Activated effector memory CD4-positive, alpha-beta T cell treated with anti-CD3 and anti-CD28 coated beads, Interleukin-2, amount 50 U/mL, for 16 hours (primary cell): ENCODE results near the gene GRIN3A.
"Not testable (repeated sequence)": the region's sequence is repeated elsewhere in the genome, so short reads cannot be mapped to it uniquely, and the experiment has no call there.

Source experiments
- DNase-seq: peaks from one replicate; pipeline ENCODE4 v3.0.0-alpha.2; 2020

Gene GRIN3A

GRCh38 chr9:101574731-101575333 lies 163.6 kb downstream of the GRIN3A start:
- no peak for DNase-seq

- DNase-seq: no peak
Measured at GRCh38 chr9:101572316-101572715, 166.1 kb downstream of the GRIN3A start.

- DNase-seq: no peak
Measured at GRCh38 chr9:101571114-101571513, 167.3 kb downstream of the GRIN3A start.

GRCh38 chr9:101569741-101570501 lies 168.5 kb downstream of the GRIN3A start:
- no peak for DNase-seq

- no peak for DNase-seq
Measured at GRCh38 chr9:101567725-101568350, 170.6 kb downstream of the GRIN3A start.

GRCh38 chr9:101566904-101567724 lies 171.3 kb downstream of the GRIN3A start:
- DNase-seq: no peak

- DNase-seq: no peak
Measured at GRCh38 chr9:101564252-101564651, 174.2 kb downstream of the GRIN3A start.

GRCh38 chr9:101562966-101563365 lies 175.5 kb downstream of the GRIN3A start:
- no peak for DNase-seq

- no peak for DNase-seq
Measured at GRCh38 chr9:101561740-101562139, 176.7 kb downstream of the GRIN3A start.

- not testable (repeated sequence) for DNase-seq
Measured at GRCh38 chr9:101549472-101550098, 188.9 kb downstream of the GRIN3A start.

- DNase-seq: no peak
Measured at GRCh38 chr9:101543098-101543735, 195.2 kb downstream of the GRIN3A start.

- DNase-seq: no peak
Measured at GRCh38 chr9:101540069-101540468, 198.4 kb downstream of the GRIN3A start.

GRCh38 chr9:101536938-101537337 lies 201.5 kb downstream of the GRIN3A start:
- DNase-seq: no peak

GRCh38 chr9:101536351-101536750 lies 202.1 kb downstream of the GRIN3A start:
- no peak for DNase-seq

GRCh38 chr9:101533334-101534204 lies 204.9 kb downstream of the GRIN3A start, which contains the start of gene RNF20:
Gene RNF20, plus strand, starts transcription at chr9:101533853. Its CDS starts 1,571 bp downstream, at chr9:101535424.
- DNase-seq: peak; percentile 100

- DNase-seq: peak; percentile 88
Measured at GRCh38 chr9:101530076-101530711, 208.3 kb downstream of the GRIN3A start.

GRCh38 chr9:101528015-101528414 lies 210.4 kb downstream of the GRIN3A start:
- DNase-seq: no peak

GRCh38 chr9:101527066-101527465 lies 211.4 kb downstream of the GRIN3A start:
- no peak for DNase-seq

- DNase-seq: no peak
Measured at GRCh38 chr9:101524371-101524770, 214.1 kb downstream of the GRIN3A start.
